Globus pallidus (tissue), 1 donor: ENCODE measurements around the gene ELF5.
A peak's percentile ranks its signal among the peaks of the same experiment; 100 is the strongest.

Experiments used
- DNase-seq: peaks from one replicate; pipeline ENCODE4 v3.0.0-alpha.2; 2015; ENCODE audit warnings: low spot score

Gene ELF5

GRCh38 chr11:34493468-34493867 is 20.1 kb downstream of the ELF5 start:
- DNase-seq = no peak

DNA sequence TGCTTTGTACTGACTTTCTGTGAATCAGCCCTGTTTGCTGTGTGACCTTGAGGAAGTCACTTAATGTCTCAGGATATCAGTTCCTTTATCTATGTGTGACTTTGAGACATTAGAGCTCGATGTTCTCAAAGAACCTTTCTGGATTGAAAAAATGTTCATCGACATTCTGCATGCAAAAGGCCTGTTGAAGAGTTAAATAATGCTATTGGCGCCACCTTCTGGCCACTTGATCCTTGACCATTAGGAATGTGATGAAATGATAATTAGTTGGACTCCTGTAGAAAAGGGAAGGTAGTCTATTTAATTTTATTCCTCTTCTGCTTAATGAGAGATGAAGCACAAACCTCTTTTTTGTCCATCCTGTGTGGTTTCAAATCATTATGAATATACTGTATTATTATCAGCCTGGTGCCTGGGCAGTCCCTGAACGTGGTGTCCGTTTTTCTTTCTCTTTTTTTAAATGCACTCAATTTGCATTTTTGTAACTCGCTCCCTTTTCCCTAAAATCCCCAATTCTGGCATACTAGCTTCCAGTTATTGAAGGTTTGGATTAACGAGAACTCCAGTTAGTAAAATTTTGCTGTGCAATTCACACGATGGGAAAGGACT is 20.7 kb downstream of the ELF5 start:
- peak; percentile 62 for DNase-seq

DNA sequence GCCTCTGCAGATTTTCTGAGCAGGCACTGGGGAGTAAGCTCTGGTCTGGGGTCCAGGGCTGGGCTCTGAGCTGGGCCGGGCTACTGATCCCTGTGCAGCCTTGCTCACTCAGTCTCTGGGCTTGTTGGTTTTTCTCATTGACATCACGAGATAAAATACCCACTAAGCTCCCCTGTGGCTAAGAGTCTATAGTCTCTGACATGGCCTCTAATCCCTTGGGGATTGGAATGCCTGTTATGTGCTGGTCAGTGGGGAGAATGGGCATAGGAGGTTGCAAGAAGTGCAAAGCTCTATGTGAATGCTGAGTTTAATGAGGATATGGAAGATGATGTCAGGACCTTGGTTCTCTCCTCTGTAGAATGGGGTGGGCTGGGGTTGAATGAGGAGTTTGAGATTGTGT is 23.3 kb downstream of the ELF5 start:
- DNase-seq = no peak

GRCh38 chr11:34488855-34489557 is 24.6 kb downstream of the ELF5 start:
- DNase-seq = no peak

- no peak for DNase-seq
Observed at GRCh38 chr11:34487430-34487829, 26.2 kb downstream of the ELF5 start.

DNA sequence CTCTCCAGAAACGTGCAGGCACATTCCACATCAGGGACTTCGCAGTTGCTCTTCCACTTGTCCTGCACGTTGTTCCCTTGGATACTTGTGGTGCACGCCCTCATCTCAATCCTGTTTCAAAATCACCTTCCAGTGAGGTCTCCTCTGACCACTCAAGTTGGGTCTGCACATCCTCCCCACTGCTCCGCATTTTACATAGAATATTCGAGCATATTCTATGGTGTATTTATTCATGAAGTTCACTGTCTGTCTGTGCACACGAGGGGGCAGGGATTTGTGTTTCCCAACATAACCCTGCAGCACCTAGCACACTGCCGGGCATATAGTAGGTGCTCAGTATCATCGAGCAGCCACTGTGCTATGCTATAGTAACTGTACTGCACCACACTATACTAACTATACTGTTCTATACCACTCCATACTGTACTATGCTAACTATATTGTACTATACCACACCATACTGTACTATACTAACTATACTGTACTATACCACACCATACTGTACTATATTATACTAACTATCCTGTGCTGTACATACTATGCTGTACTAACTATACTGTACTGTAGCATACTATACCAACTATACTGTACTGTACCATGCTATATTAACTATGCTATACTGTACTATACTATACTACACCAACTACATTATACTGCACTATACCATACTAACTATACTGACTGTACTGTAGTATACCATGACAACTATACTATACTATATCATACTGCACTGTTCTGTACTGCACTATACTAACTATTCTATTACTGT is 30.3 kb downstream of the ELF5 start:
- no peak for DNase-seq

GRCh38 chr11:34481307-34481706 is 32.3 kb downstream of the ELF5 start:
- no peak for DNase-seq

DNA sequence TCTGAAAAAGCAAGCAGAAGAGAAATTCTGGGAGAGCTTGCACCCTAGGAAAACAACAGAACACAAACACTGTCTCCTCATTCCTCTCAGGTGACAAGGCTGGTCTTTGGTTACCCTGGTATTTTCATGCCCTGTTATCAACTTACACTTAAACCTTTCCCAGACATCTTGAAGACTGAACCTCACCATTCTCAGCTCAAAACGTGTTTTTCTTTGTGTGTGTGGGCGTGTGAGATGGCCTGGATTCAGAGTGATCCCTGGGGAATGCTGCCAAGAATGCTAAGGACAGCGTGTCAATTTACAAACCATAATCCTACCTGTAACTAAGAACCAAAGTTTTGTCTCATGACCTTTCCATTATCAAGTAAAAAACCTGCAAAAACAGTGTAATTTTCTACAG is 33.3 kb downstream of the ELF5 start:
- no peak for DNase-seq

DNA sequence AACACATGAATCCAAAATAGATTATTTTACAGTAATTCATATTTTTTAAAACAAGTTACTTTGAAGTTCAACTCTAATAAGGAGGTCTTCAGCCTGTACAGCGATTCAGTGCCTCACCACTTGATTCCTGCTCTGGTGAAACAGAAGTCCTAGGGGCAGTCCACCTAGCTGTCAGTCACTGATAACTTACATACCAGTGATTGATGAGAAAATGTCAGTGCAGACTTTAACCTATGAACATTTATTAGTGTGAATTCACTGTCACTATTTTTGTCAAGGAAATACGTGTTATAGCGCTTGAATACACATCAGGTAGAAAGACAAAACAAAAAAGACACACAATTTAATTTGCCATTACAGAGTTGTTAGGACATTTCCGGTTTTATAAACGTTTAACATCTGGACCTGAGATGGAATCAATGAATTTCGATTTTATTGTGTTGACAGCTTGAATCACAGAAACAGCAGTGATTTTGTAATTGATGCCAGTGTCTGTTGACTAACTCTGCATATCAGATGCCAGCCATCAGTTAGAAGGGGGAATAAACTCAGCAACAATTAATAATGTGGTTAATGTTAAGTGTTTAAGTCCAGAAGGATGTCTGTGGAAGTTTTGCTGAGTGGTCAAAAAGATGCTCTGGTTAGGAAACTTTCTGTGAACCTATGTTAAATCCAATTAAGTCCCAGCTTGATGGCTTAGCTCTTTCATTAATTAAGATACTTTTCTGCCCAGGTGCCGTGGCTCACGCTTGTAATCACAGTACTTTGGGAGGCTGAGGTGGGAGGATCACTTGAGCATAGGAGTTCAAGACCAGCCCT is 34.5 kb downstream of the ELF5 start:
- no peak for DNase-seq

GRCh38 chr11:34476849-34477248 is 36.7 kb downstream of the ELF5 start:
- no peak for DNase-seq

DNA sequence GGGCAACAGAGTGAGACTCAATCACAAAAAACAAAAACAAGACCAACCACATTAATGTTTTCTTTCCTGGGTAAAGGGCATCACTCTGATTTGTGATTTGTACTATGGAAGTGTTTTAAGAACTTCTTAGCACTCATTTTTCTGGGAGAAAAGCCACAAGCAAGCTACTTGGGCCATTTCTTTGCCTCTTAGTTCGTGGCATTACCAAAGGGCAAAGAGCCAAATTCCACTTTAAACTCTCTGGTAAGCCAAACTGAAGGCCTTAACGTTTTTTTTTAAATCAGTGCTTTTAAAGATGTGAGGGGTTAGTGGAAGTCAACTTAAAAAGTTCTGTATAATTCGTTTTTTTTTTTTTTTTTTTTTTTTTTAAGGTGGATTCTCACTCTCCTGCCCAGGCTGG is 37.9 kb downstream of the ELF5 start:
- DNase-seq = no peak

GRCh38 chr11:34473603-34474169 is 39.9 kb downstream of the ELF5 start:
- no peak for DNase-seq

DNA sequence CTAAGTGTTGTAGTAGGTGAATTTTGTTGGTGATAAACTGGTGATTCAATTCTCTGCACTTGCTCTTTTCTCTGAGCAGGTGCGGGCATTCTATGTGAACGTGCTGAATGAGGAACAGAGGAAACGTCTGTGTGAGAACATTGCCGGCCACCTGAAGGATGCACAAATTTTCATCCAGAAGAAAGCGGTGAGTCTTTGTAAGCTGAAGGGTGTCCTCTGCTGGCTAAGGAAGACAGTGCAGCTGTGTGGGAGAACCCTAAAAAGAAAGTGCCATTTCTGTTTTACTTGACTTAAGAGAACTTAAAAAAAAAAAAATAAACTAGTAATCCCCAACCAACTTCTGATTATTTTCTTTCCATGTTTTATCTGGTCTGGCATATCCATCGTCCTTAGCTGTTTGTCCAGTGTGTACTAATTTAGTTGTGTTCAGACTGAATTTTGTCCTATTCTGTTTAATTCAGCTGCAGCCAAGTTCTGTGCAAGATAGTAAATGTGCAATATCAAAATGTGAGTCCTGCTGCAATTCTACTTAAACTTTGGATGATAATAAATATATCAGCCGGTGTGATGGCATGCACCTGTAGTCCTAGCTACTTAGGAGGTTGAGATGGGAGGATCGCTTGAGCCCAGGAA is 45.3 kb downstream of the ELF5 start:
- DNase-seq = no peak

DNA sequence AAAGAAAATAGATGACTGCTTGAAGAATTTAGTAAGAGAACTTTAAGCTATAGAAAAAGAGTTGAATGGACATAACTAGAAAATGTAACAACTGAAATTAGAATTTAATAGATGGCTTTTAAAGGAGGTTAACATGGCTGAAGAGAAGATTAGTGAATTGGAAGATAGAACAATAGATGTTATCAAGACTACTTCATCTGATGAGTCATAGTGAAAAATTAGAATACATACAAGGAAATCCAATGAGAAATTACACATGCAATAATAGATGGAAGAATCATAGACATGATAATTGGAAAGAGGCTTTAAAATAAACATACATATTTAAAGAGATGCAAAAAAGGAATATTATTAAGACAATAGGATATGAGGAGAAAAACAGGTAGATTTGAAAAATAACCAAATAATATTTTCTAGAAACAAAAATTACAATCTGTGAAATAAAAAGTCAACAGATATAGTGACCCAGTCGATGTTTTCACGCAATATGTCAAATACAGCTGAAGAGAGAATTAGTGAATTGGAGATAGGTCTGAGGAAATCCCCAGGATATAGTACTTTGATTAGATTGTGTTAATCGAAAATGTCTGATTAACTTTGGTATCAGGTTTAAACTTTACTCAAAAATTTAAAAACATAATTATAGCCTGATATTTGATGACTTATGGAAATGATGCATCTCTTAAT is 46.6 kb downstream of the ELF5 start:
- DNase-seq = no peak

DNA sequence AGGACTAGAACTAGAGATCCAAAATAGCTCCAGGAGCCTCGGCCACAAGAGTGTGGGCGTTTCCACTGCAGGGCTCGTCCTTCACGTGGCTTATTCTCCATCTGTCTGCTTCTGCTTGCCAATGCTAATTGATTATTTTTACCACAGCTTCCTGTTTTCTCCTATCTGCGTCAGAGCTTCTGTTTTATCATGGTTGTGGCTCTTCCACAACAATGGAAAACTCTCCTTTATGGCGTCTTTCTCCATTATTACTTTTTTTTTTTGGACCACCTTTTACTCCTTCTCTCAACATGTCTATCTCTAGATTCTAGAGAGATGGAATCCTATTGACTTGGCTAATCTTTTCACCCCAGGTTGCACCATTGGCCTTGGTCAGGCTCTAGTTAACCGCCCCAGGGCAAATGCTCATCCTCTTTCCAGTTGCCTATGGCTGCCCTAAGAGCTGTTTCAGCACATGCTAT is 49.0 kb downstream of the ELF5 start:
- no peak for DNase-seq

GRCh38 chr11:34461215-34461614 is 52.4 kb downstream of the ELF5 start:
- no peak for DNase-seq

GRCh38 chr11:34460278-34460677 is 53.3 kb downstream of the ELF5 start:
- no peak for DNase-seq

DNA sequence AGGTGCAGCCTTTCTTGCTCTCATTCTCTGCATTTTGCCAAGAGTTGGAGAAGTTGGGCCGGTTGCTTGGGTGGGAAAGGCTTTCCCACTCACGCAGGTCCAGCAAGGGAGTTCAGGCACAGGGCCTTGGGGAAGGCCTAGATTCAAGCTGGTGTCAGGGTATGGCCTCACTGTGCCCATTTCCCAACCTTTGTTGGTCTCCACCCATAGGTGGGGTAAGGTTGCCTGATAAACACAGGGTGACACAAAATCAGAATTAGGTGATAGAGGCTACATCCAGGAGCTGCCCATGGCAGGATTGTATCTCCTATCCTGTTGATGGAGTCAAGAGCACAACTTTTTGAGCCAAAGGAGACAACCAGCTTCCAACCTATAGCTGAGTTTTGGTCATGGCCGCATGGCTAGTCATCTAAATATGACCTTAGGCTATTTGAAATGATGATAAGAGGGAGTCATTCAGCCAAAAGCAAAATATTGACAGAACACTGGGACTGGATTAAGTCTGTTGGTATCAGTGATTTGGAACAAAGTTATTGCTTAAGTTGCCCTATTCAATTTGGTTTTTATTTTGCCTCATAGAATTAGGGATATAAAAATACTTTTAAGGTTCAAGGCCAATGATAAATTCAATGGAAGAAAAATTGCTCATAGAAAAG is 54.0 kb downstream of the ELF5 start:
- DNase-seq = no peak

- DNase-seq = no peak
Observed at GRCh38 chr11:34458525-34458924, 55.1 kb downstream of the ELF5 start.

DNA sequence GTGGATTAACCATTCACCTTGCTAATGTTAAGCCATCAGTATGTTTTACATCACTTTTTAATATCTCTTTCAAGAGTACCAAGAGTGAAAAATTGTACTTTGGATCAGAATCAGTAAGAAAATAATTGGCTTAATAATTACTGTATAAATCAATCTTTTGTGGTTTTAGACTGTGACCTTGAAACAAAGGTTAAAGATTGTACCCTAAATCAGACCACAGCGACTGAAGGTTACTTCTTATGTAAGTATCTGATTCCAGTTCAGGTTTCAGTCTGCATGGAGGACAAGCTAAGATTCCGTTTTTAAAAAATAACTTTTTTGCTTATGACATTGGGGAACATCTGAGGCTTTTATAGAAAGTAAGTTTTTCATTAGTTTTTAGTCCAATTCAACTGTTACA is 56.0 kb downstream of the ELF5 start:
- DNase-seq = no peak
